ENCODE results near the gene MEG3.
A peak's percentile ranks its signal among the peaks of the same experiment; 100 is the strongest.

MEG3 gene

GRCh38 chr14:100899884-100900771, 74.2 kb downstream of the MEG3 start:
- peak; percentile 78 for DNase-seq

- peak; percentile 79 for DNase-seq
These were observed 75.0 kb downstream of the MEG3 start for GRCh38 chr14:100900837-100901390.

- DNase-seq, result no peak
These were observed 75.7 kb downstream of the MEG3 start for GRCh38 chr14:100901391-100902183.

GRCh38 chr14:100902295-100903133, 76.6 kb downstream of the MEG3 start:
- DNase-seq, result no peak

GRCh38 chr14:100903134-100903468, 77.2 kb downstream of the MEG3 start:
- DNase-seq, result no peak

GRCh38 chr14:100903672-100904185, 77.8 kb downstream of the MEG3 start, which contains the start of gene RTL1:
RTL1 (minus strand) TSS chr14:100903722; CDS start chr14:100884788, 18,934 bp downstream.
- no peak for DNase-seq

- peak; percentile 49 for DNase-seq
These were observed 78.6 kb downstream of the MEG3 start for GRCh38 chr14:100904307-100905087.

GRCh38 chr14:100905166-100905565, 79.2 kb downstream of the MEG3 start:
- no peak for DNase-seq

- no peak for DNase-seq
These were observed 80.5 kb downstream of the MEG3 start for GRCh38 chr14:100906420-100906819.

GRCh38 chr14:100907240-100907639, 81.3 kb downstream of the MEG3 start:
- DNase-seq, result no peak

- no peak for DNase-seq
These were observed 83.5 kb downstream of the MEG3 start for GRCh38 chr14:100909439-100909838.
